Neural progenitor cell (in vitro differentiated cells): ENCODE results near the gene MRPL3. TPM values are rescaled to one million over a fixed set of nuclear protein-coding genes. Genes with fewer than 3 reads are reported as not detected.

Source experiments
- DNase-seq: peaks from one replicate; pipeline ENCODE4 v3.0.0-alpha.2; 2016; ENCODE audit warnings: low spot score
- H2AFZ ChIP-seq: fragments of 200-600 bp; sonication (generic); replicated peaks from 2 replicates; pipeline ENCODE4 v1.6.1; 2016; ENCODE audit warnings: antibody characterized with exemption
- H3F3A ChIP-seq: fragments of 200-600 bp; sonication (generic); 2 replicates; pipeline ENCODE4 v1.6.1; 2016; ENCODE audit warnings: antibody characterized with exemption, low read depth
- H3K27ac ChIP-seq: fragments of 200-600 bp; sonication (generic); 2 replicates; pipeline ENCODE4 v1.5.1; 2016; ENCODE audit warnings: mild to moderate bottlenecking
- H3K27me3 ChIP-seq: fragments of 200-600 bp; sonication (generic); 2 replicates; pipeline ENCODE4 v1.6.1; 2016; ENCODE audit warnings: mild to moderate bottlenecking, moderate library complexity
- H3K36me3 ChIP-seq: fragments of 200-600 bp; sonication (generic); 2 replicates; pipeline ENCODE4 v1.5.1; 2016
- H3K4me1 ChIP-seq: fragments of 200-600 bp; sonication (generic); 2 replicates; pipeline ENCODE4 v1.6.1; 2016; ENCODE audit warnings: mixed run types
- H3K4me2 ChIP-seq: fragments of 200-600 bp; sonication (generic); 2 replicates; pipeline ENCODE4 v1.6.1; 2016
- H3K4me3 ChIP-seq: fragments of 200-600 bp; sonication (generic); 2 replicates; pipeline ENCODE4 v1.5.1; 2016
- H3K79me2 ChIP-seq: fragments of 200-600 bp; sonication (generic); 2 replicates; pipeline ENCODE4 v1.6.1; 2016; ENCODE audit warnings: low read depth
- H3K9ac ChIP-seq: fragments of 200-600 bp; sonication (generic); 2 replicates; pipeline ENCODE4 v1.6.1; 2016
- H3K9me3 ChIP-seq: fragments of 200-600 bp; sonication (generic); 2 replicates; pipeline ENCODE4 v1.5.1; 2016; ENCODE audit warnings: low read depth
- H4K20me1 ChIP-seq: fragments of 200-600 bp; sonication (generic); 2 replicates; pipeline ENCODE4 v1.6.1; 2016; ENCODE audit warnings: low read depth
- H3K27ac Mint-ChIP-seq: 3 replicates; pipeline ENCODE4 v1.8.0; 2021; ENCODE audit warnings: mixed read lengths
- H3K27me3 Mint-ChIP-seq: 2 replicates; pipeline ENCODE4 v1.8.0; 2022; ENCODE audit warnings: low read depth, mild to moderate bottlenecking, inconsistent platforms, moderate library complexity, mixed read lengths; ENCODE audit not compliant: insufficient read depth
- H3K36me3 Mint-ChIP-seq: 3 replicates; pipeline ENCODE4 v1.8.0; 2021; ENCODE audit warnings: mixed read lengths
- H3K4me1 Mint-ChIP-seq: 3 replicates; pipeline ENCODE4 v1.8.0; 2021; ENCODE audit warnings: mixed read lengths
- H3K4me3 Mint-ChIP-seq: 3 replicates; pipeline ENCODE4 v1.8.0; 2021; ENCODE audit warnings: mild to moderate bottlenecking, moderate library complexity, mixed read lengths
- H3K9me3 Mint-ChIP-seq: 3 replicates; pipeline ENCODE4 v1.8.0; 2020; ENCODE audit warnings: mixed read lengths
- EZH2 ChIP-seq: fragments of 200-600 bp; sonication (generic); IDR thresholded peaks from 2 replicates; pipeline ENCODE4 v1.6.1; 2017; ENCODE audit warnings: antibody characterized with exemption, mild to moderate bottlenecking, moderate library complexity
- EZH2phosphoT487 ChIP-seq: fragments of 200-600 bp; sonication (generic); IDR thresholded peaks from 2 replicates; pipeline ENCODE4 v1.6.1; 2017; ENCODE audit warnings: antibody characterized with exemption
- total RNA-seq: library from RNA; depleted of rRNA; stranded (reverse); fragments of >200 nt; gene quantifications from 2 replicates; pipeline ENCODE4 v1.2.3, GENCODE V29; 2015; ENCODE audit warnings: low replicate concordance
- TF ChIP-seq, protein P1 (sequence below): fragments of 200-600 bp; sonication (generic); IDR thresholded peaks from 2 replicates; pipeline ENCODE4 v1.5.1; 2017; ENCODE audit warnings: antibody characterized with exemption, mild to moderate bottlenecking

Gene MRPL3
- total RNA-seq, 1 donor from 2014 or later: 202 TPM

DNA sequence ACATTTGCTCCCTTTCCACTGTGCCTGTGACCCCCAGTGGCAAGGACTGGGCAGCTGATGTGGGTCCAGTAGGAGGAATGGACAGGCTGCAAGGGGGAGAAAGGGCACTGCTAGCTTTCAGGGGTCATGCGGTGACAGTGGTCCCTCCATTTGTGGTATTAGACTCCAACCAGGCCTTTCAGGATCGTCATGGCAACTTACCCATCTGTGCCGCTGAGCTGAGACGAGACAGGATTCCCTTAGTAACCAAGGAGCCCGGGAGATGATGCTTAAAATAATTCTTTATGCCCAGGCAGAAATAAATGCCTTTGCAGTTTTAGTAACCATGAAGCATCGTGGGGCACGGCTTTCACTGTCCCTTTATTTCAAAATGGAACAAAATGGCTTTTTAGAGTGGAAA lies 15.9 kb upstream of the MRPL3 start:
- no peaks in the 10 kb centered on the region for H3F3A ChIP-seq
- H3K4me3 Mint-ChIP-seq: no peak overlapping the region
- TF ChIP-seq EZH2: no peak
- TF ChIP-seq EZH2phosphoT487: no peak
- TF ChIP-seq, protein P1, sequence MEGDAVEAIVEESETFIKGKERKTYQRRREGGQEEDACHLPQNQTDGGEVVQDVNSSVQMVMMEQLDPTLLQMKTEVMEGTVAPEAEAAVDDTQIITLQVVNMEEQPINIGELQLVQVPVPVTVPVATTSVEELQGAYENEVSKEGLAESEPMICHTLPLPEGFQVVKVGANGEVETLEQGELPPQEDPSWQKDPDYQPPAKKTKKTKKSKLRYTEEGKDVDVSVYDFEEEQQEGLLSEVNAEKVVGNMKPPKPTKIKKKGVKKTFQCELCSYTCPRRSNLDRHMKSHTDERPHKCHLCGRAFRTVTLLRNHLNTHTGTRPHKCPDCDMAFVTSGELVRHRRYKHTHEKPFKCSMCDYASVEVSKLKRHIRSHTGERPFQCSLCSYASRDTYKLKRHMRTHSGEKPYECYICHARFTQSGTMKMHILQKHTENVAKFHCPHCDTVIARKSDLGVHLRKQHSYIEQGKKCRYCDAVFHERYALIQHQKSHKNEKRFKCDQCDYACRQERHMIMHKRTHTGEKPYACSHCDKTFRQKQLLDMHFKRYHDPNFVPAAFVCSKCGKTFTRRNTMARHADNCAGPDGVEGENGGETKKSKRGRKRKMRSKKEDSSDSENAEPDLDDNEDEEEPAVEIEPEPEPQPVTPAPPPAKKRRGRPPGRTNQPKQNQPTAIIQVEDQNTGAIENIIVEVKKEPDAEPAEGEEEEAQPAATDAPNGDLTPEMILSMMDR: no peak
- peak overlapping the region; percentile 89 for H3K27ac Mint-ChIP-seq
- no peak overlapping the region for H3K27ac ChIP-seq
- no peaks in the 10 kb centered on the region for H3K79me2 ChIP-seq
- H3K4me1 Mint-ChIP-seq: peaks cover 42% of the 10 kb centered on the region
- no peaks in the 10 kb centered on the region for H3K36me3 Mint-ChIP-seq
- peaks cover 10% of the 10 kb centered on the region for H3K9me3 Mint-ChIP-seq
- DNase-seq: peak; percentile 16
- no peaks in the 10 kb centered on the region for H3K36me3 ChIP-seq
- no peak overlapping the region for H3K4me3 ChIP-seq
- no peak overlapping the region for H3K9ac ChIP-seq
- no peaks in the 10 kb centered on the region for H3K9me3 ChIP-seq
- H3K27me3 ChIP-seq: no peaks in the 10 kb centered on the region
- H2AFZ ChIP-seq: no peak overlapping the region
- H3K4me2 ChIP-seq: no peak overlapping the region
- peaks cover 4% of the 10 kb centered on the region for H3K27me3 Mint-ChIP-seq
- H4K20me1 ChIP-seq: no peaks in the 10 kb centered on the region
- H3K4me1 ChIP-seq: no peaks in the 10 kb centered on the region

DNA sequence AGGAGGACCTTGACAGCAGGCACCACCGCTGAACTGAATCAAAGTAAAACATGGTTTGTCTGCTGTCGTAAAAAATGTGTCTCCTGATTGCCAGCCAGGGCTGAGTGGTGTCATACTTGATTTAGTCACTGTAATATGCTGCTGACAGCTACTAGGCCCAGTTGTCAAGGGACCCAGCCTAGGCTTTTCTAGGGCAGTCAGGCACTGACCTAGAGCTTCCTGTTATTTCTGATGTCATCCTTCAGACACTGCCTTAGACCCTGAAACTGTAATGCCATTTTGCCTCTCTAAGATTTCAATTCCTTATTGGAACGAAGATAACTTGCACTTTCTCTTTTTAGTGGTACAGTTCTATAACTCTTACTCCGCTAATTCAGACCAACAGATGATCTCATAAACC lies 2.6 kb upstream of the MRPL3 start:
- no peak overlapping the region for H3K4me3 ChIP-seq
- DNase-seq: no peak
- H3K9me3 Mint-ChIP-seq: no peaks in the 10 kb centered on the region

GRCh38 chr3:131503320-131503635 lies 507 bp upstream of the MRPL3 start:
- no peak for DNase-seq
- Histone ChIP-seq H4K20me1 (no peaks in the 10 kb centered on the region), H3K4me3 (peak overlapping the region; percentile 86), H3K4me2 (peak overlapping the region; percentile 76), H3K79me2 (peaks cover 37% of the 10 kb centered on the region), H3K4me1 (peaks cover 13% of the 10 kb centered on the region), H3K9ac (no peak overlapping the region), H3K27ac (no peak overlapping the region), H3F3A (no peaks in the 10 kb centered on the region), H3K27me3 (peaks cover 47% of the 10 kb centered on the region), H2AFZ (peak overlapping the region; percentile 99), H3K9me3 (no peaks in the 10 kb centered on the region), H3K36me3 (peaks cover 15% of the 10 kb centered on the region)
- no peak overlapping the region for H3K27ac Mint-ChIP-seq
- no peaks in the 10 kb centered on the region for H3K27me3 Mint-ChIP-seq
- peaks cover 22% of the 10 kb centered on the region for H3K36me3 Mint-ChIP-seq
- peaks cover 30% of the 10 kb centered on the region for H3K4me1 Mint-ChIP-seq
- TF ChIP-seq, protein P1: no peak
- TF ChIP-seq EZH2phosphoT487: no peak
- TF ChIP-seq EZH2: no peak
- H3K9me3 Mint-ChIP-seq: no peaks in the 10 kb centered on the region
- H3K4me3 Mint-ChIP-seq: peak overlapping the region; percentile 98

More for the DNA sequence above, 2.6 kb upstream of the MRPL3 start:
- Mint-ChIP-seq H3K36me3 (peaks cover 6% of the 10 kb centered on the region), H3K4me1 (peaks cover 19% of the 10 kb centered on the region), H3K27me3 (no peaks in the 10 kb centered on the region), H3K27ac (no peak overlapping the region), H3K4me3 (no peak overlapping the region)
- peaks cover 49% of the 10 kb centered on the region for H3K27me3 ChIP-seq
- TF ChIP-seq EZH2phosphoT487 (no peak), EZH2 (no peak)
- TF ChIP-seq, protein P1: no peak
- H3K36me3 ChIP-seq: peaks cover 8% of the 10 kb centered on the region
- H3K9ac ChIP-seq: no peak overlapping the region
- H3K4me1 ChIP-seq: peaks cover 13% of the 10 kb centered on the region
- no peaks in the 10 kb centered on the region for H3F3A ChIP-seq
- no peaks in the 10 kb centered on the region for H4K20me1 ChIP-seq
- H2AFZ ChIP-seq: no peak overlapping the region
- H3K79me2 ChIP-seq: peaks cover 28% of the 10 kb centered on the region
- no peak overlapping the region for H3K27ac ChIP-seq
- H3K4me2 ChIP-seq: no peak overlapping the region
- no peaks in the 10 kb centered on the region for H3K9me3 ChIP-seq
